Measurements from ENCODE around the gene CAMTA1. TPM values are rescaled to one million over a fixed set of nuclear protein-coding genes. Genes with fewer than 3 reads are reported as not detected.

CAMTA1 gene
- total RNA-seq, 3 donors from 2014 or later: 73.4 to 114 (median 82.6) TPM

GRCh38 chr1:6927626-6928025 lies 142.4 kb downstream of the CAMTA1 start:
- no peak for ATAC-seq
- no peak for DNase-seq
- Histone ChIP-seq H3K36me3 (ENCODE audit: low read depth) (no peaks in the 10 kb centered on the region), H3K4me3 (no peak overlapping the region), H3K9me3 (no peaks in the 10 kb centered on the region), H3K4me1 (ENCODE audit: low read depth) (no peaks in the 10 kb centered on the region)
- intact Hi-C loops (cut with DNase I, micrococcal nuclease): no loop called here
- no peak for TF ChIP-seq CTCF (IDR thresholded peaks at IDR 0.05)

- ATAC-seq: no peak
- intact Hi-C loops (cut with DNase I, micrococcal nuclease): no loop called here
These were observed 143.0 kb downstream of the CAMTA1 start for GRCh38 chr1:6928106-6928885.

GRCh38 chr1:6930732-6931300 lies 145.6 kb downstream of the CAMTA1 start:
- H3K4me1 ChIP-seq (ENCODE audit: low read depth): no peaks in the 10 kb centered on the region

More at GRCh38 chr1:6928106-6928885, 143.0 kb downstream of the CAMTA1 start:
- H3K4me3 ChIP-seq: no peak overlapping the region
- H3K4me1 ChIP-seq (ENCODE audit: low read depth): no peaks in the 10 kb centered on the region
- no peaks in the 10 kb centered on the region for H3K36me3 ChIP-seq (ENCODE audit: low read depth)
- no peaks in the 10 kb centered on the region for H3K9me3 ChIP-seq
- DNase-seq: no peak
- TF ChIP-seq CTCF (IDR thresholded peaks at IDR 0.05): no peak

GRCh38 chr1:6935361-6935883 lies 150.2 kb downstream of the CAMTA1 start:
- DNase-seq (no peak), ATAC-seq (no peak)
- H3K9me3 ChIP-seq: no peaks in the 10 kb centered on the region
- no peaks in the 10 kb centered on the region for H3K4me1 ChIP-seq (ENCODE audit: low read depth)
- H3K36me3 ChIP-seq (ENCODE audit: low read depth): no peaks in the 10 kb centered on the region
- no peak overlapping the region for H3K4me3 ChIP-seq
- intact Hi-C loops (cut with DNase I, micrococcal nuclease): no loop called here
- TF ChIP-seq CTCF (IDR thresholded peaks at IDR 0.05): no peak

More at GRCh38 chr1:6930732-6931300, 145.6 kb downstream of the CAMTA1 start:
- DNase-seq (no peak), ATAC-seq (no peak)
- H3K4me3 ChIP-seq: no peak overlapping the region
- H3K36me3 ChIP-seq (ENCODE audit: low read depth): no peaks in the 10 kb centered on the region
- intact Hi-C loops (cut with DNase I, micrococcal nuclease): no loop called here
- H3K9me3 ChIP-seq: no peaks in the 10 kb centered on the region
- no peak for TF ChIP-seq CTCF (IDR thresholded peaks at IDR 0.05)

- no peak for DNase-seq
- H3K9me3 ChIP-seq: no peaks in the 10 kb centered on the region
- no peaks in the 10 kb centered on the region for H3K36me3 ChIP-seq (ENCODE audit: low read depth)
- H3K4me1 ChIP-seq (ENCODE audit: low read depth): no peaks in the 10 kb centered on the region
- ATAC-seq: no peak
- TF ChIP-seq CTCF (IDR thresholded peaks at IDR 0.05): no peak
- no peak overlapping the region for H3K4me3 ChIP-seq
- intact Hi-C loops (cut with DNase I, micrococcal nuclease): no loop called here
These were observed 150.8 kb downstream of the CAMTA1 start for GRCh38 chr1:6935911-6936690.

Data from mucosa of descending colon (tissue), 3 donors.